Osteoblast (primary cell): ENCODE results near the gene CDK10. TPM values are rescaled to one million over a fixed set of nuclear protein-coding genes. Genes with fewer than 3 reads are reported as not detected.

Experiments used
- DNase-seq: peaks from one replicate; pipeline ENCODE4 v3.0.0; 2011; ENCODE audit warnings: low spot score, mixed read lengths; ENCODE audit not compliant: insufficient read length; ENCODE audit errors: missing footprints
- H2AFZ ChIP-seq: 2 replicates; pipeline ENCODE4 v1.6.0; 2011; ENCODE audit warnings: mild to moderate bottlenecking, low read length
- H3K27ac ChIP-seq: 2 replicates; pipeline ENCODE4 v1.5.1; 2011; ENCODE audit warnings: mild to moderate bottlenecking, low read depth, low read length, moderate library complexity
- H3K27me3 ChIP-seq: 2 replicates; pipeline ENCODE4 v1.6.0; 2012; ENCODE audit warnings: mild to moderate bottlenecking, control low read depth, inconsistent platforms, low read length, moderate library complexity; ENCODE audit not compliant: insufficient read depth
- H3K36me3 ChIP-seq: 2 replicates; pipeline ENCODE4 v1.5.1; 2011; ENCODE audit warnings: mild to moderate bottlenecking, low read length, control low read depth, moderate library complexity; ENCODE audit not compliant: insufficient read depth
- H3K4me1 ChIP-seq: 2 replicates; pipeline ENCODE4 v1.5.1; 2011; ENCODE audit warnings: mild to moderate bottlenecking, low read length, control low read depth, moderate library complexity; ENCODE audit not compliant: insufficient read depth
- H3K4me2 ChIP-seq: 2 replicates; pipeline ENCODE4 v1.6.0; 2011; ENCODE audit warnings: mild to moderate bottlenecking, low read length; ENCODE audit not compliant: insufficient read depth
- H3K4me3 ChIP-seq: fragments of 200-600 bp; sonication (generic); 3 replicates; pipeline ENCODE4 v1.5.1; 2012; ENCODE audit warnings: mild to moderate bottlenecking, low read length, inconsistent platforms; ENCODE audit not compliant: insufficient read depth
- H3K79me2 ChIP-seq: 2 replicates; pipeline ENCODE4 v1.6.0; 2012; ENCODE audit warnings: mild to moderate bottlenecking, low read length, control low read depth, inconsistent platforms; ENCODE audit not compliant: insufficient read depth
- H3K9me3 ChIP-seq: 2 replicates; pipeline ENCODE4 v1.5.1; 2011; ENCODE audit warnings: low read depth, low read length, control low read depth
- H4K20me1 ChIP-seq: 2 replicates; pipeline ENCODE4 v1.6.0; 2012; ENCODE audit warnings: mild to moderate bottlenecking, low read length, control low read depth; ENCODE audit not compliant: insufficient read depth
- CTCF ChIP-seq: IDR thresholded peaks from 2 replicates; pipeline ENCODE4 v1.5.1; 2011; ENCODE audit warnings: mild to moderate bottlenecking, low read depth, low read length, moderate library complexity; ENCODE audit errors: extremely low read depth
- total RNA-seq: library from RNA; depleted of rRNA; stranded (reverse); fragments of >200 nt; gene quantifications from 2 replicates; pipeline ENCODE4 v1.2.3, GENCODE V29; 2012

Gene CDK10
- total RNA-seq, 1 donor: 37.6 TPM

- Histone ChIP-seq H3K36me3 (peaks cover 77% of the 10 kb centered on the region), H3K4me1 (no peaks in the 10 kb centered on the region), H3K4me3 (no peak overlapping the region), H3K27me3 (no peaks in the 10 kb centered on the region), H2AFZ (no peak overlapping the region), H3K4me2 (no peak overlapping the region), H3K27ac (no peak overlapping the region), H4K20me1 (peaks cover 17% of the 10 kb centered on the region), H3K9me3 (no peaks in the 10 kb centered on the region), H3K79me2 (peaks cover 31% of the 10 kb centered on the region)
- no peak for TF ChIP-seq CTCF
- no peak for DNase-seq
Observed at GRCh38 chr16:89733322-89733721, 46.8 kb downstream of the CDK10 start.

GRCh38 chr16:89733792-89734191 is 47.3 kb downstream of the CDK10 start:
- Histone ChIP-seq H3K9me3 (no peaks in the 10 kb centered on the region), H4K20me1 (peaks cover 17% of the 10 kb centered on the region), H3K4me3 (no peak overlapping the region), H3K4me2 (no peak overlapping the region), H3K79me2 (peaks cover 29% of the 10 kb centered on the region), H3K27ac (no peak overlapping the region), H3K4me1 (no peaks in the 10 kb centered on the region), H2AFZ (no peak overlapping the region), H3K36me3 (peaks cover 81% of the 10 kb centered on the region), H3K27me3 (no peaks in the 10 kb centered on the region)
- no peak for TF ChIP-seq CTCF
- peak; percentile 30 for DNase-seq

- Histone ChIP-seq H2AFZ (no peak overlapping the region), H3K4me1 (no peaks in the 10 kb centered on the region), H3K9me3 (no peaks in the 10 kb centered on the region), H3K27ac (no peak overlapping the region), H3K79me2 (peaks cover 13% of the 10 kb centered on the region), H3K4me2 (no peak overlapping the region), H3K4me3 (no peak overlapping the region), H3K27me3 (no peaks in the 10 kb centered on the region), H4K20me1 (peaks cover 15% of the 10 kb centered on the region), H3K36me3 (peaks cover 81% of the 10 kb centered on the region)
- TF ChIP-seq CTCF: no peak
- no peak for DNase-seq
Observed at GRCh38 chr16:89736554-89736953, 50.1 kb downstream of the CDK10 start.

GRCh38 chr16:89737341-89738071 is 51.0 kb downstream of the CDK10 start:
- Histone ChIP-seq H4K20me1 (peaks cover 12% of the 10 kb centered on the region), H3K4me2 (no peak overlapping the region), H3K9me3 (no peaks in the 10 kb centered on the region), H3K4me1 (no peaks in the 10 kb centered on the region), H3K79me2 (peaks cover 8% of the 10 kb centered on the region), H3K27ac (no peak overlapping the region), H3K27me3 (no peaks in the 10 kb centered on the region), H3K4me3 (no peak overlapping the region), H3K36me3 (peaks cover 71% of the 10 kb centered on the region), H2AFZ (no peak overlapping the region)
- TF ChIP-seq CTCF: no peak
- peak; percentile 11 for DNase-seq
